Body of pancreas (tissue), 4 donors: ENCODE measurements around the gene ANKRD61.

Source experiments
- POLR2A ChIP-seq, 3 donors: fragments of 450-650 bp; IDR thresholded peaks; one replicate each; pipeline ENCODE4 v1.6.1; 2016; ENCODE audit warnings: antibody characterized with exemption in 3 of 3, mild to moderate bottlenecking in 2 of 3
- TF ChIP-seq, protein P1 (sequence below), 7 experiments: fragments of 450-650 bp in 4 of 7; fragments of 200-600 bp in 3 of 7; sonication (generic) in 3 of 7; IDR thresholded peaks; one replicate each; pipeline ENCODE4 v1.5.1; 2016 to 2019; ENCODE audit warnings: antibody characterized with exemption in 7 of 7

GRCh38 chr7:6022707-6023106 lies 8.5 kb upstream of the ANKRD61 start:
- TF ChIP-seq, protein P1, sequence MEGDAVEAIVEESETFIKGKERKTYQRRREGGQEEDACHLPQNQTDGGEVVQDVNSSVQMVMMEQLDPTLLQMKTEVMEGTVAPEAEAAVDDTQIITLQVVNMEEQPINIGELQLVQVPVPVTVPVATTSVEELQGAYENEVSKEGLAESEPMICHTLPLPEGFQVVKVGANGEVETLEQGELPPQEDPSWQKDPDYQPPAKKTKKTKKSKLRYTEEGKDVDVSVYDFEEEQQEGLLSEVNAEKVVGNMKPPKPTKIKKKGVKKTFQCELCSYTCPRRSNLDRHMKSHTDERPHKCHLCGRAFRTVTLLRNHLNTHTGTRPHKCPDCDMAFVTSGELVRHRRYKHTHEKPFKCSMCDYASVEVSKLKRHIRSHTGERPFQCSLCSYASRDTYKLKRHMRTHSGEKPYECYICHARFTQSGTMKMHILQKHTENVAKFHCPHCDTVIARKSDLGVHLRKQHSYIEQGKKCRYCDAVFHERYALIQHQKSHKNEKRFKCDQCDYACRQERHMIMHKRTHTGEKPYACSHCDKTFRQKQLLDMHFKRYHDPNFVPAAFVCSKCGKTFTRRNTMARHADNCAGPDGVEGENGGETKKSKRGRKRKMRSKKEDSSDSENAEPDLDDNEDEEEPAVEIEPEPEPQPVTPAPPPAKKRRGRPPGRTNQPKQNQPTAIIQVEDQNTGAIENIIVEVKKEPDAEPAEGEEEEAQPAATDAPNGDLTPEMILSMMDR (IDR thresholded peaks at IDR 0.05): no peak
- no peak for TF ChIP-seq POLR2A (IDR thresholded peaks at IDR 0.05)
